Naive thymus-derived CD8-positive, alpha-beta T cell (primary cell): ENCODE data around the gene SIK3. TPM values are rescaled to one million over a fixed set of nuclear protein-coding genes. Genes with fewer than 3 reads are reported as not detected.

Source experiments
- ATAC-seq, 2 donors: fragments of 150-1000 bp; cut with Tn5 transposase in 1 of 2; sonication (Bioruptor Pico), chemical (Tn5 transposase) in 1 of 2; 1 replicate in 1 of 2; 2 replicates in 1 of 2; pipeline ENCODE4 v1.10.0; 2021; ENCODE audit warnings: mild to moderate bottlenecking in 2 of 2, moderate library complexity in 2 of 2
- POLR2A ChIA-PET: fragments of 350-600 bp; sonication (Branson Sonifier 250); formaldehyde crosslinking; loops from one replicate; lab custom pipeline; 2021; ENCODE audit warnings: antibody characterized with exemption; lab: Charles Lee
- DNase-seq, 10 donors: peaks; one replicate each; pipeline versions ENCODE4 v3.0.0 to v3.0.0-alpha.2; 2020 to 2022
- H3K27ac Mint-ChIP-seq, 10 donors: one replicate each; pipeline ENCODE4 v1.8.0; 2020 to 2022; ENCODE audit warnings: mild to moderate bottlenecking in 10 of 10, mixed read lengths in 10 of 10, moderate library complexity in 4 of 10, inconsistent platforms in 1 of 10
- H3K27me3 Mint-ChIP-seq, 5 donors: one replicate each; pipeline ENCODE4 v1.8.0; 2021 to 2022; ENCODE audit warnings: mixed read lengths in 5 of 5
- H3K36me3 Mint-ChIP-seq, 3 donors: one replicate each; pipeline ENCODE4 v1.8.0; 2020 to 2022; ENCODE audit warnings: mixed read lengths in 3 of 3, mild to moderate bottlenecking in 2 of 3, inconsistent platforms in 1 of 3
- H3K4me1 Mint-ChIP-seq, 4 donors: one replicate each; pipeline ENCODE4 v1.8.0; 2021 to 2022; ENCODE audit warnings: mixed read lengths in 4 of 4
- H3K4me3 Mint-ChIP-seq, 10 donors: one replicate each; pipeline ENCODE4 v1.8.0; 2020 to 2022; ENCODE audit warnings: mild to moderate bottlenecking in 10 of 10, mixed read lengths in 10 of 10, moderate library complexity in 6 of 10, inconsistent platforms in 1 of 10
- H3K9me3 Mint-ChIP-seq, 9 donors: one replicate each; pipeline ENCODE4 v1.8.0; 2020 to 2022; ENCODE audit warnings: mixed read lengths in 9 of 9, mild to moderate bottlenecking in 3 of 9, inconsistent platforms in 1 of 9, moderate library complexity in 1 of 9
- polyA plus RNA-seq, 3 donors: library from polyadenylated mRNA; unstranded; fragments of 300-500 nt; fragmentation: Illumina TruSeq; gene quantifications; one replicate each; pipeline ENCODE4 v1.2.3, GENCODE V29; 2021
- total RNA-seq, 8 experiments: library from RNA in 2 of 8; stranded (reverse) in 2 of 8; gene quantifications; one replicate each; pipeline ENCODE4 v1.2.3 and lab custom pipeline; 2021 to 2026

The SIK3 gene
- total and polyA plus RNA-seq, 5 experiments from 2014 or later: 14.1 to 69.2 (median 16.2) TPM

DNA sequence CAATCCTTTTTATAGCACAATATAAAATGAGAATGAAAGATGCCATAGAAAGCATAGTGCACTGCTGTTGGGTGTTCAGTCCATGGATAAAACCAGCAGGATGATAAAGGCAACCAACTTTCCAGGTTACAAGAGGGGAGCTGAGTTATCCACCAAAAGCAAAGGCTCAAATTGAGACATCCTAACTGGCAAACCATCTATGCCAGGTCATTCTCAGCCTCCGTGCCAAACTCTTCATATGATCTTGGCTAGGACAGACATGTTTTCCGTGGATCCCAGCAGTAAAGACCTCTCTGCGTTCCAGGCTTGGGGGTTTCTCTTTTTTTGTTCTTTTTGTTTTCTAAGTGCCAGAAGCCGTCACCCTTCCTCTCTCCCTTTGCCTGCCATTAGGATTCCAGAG, 253.5 kb downstream of the SIK3 start:
- ATAC-seq (no peak), DNase-seq (no peak)
- POLR2A ChIA-PET: no interaction called here

DNA sequence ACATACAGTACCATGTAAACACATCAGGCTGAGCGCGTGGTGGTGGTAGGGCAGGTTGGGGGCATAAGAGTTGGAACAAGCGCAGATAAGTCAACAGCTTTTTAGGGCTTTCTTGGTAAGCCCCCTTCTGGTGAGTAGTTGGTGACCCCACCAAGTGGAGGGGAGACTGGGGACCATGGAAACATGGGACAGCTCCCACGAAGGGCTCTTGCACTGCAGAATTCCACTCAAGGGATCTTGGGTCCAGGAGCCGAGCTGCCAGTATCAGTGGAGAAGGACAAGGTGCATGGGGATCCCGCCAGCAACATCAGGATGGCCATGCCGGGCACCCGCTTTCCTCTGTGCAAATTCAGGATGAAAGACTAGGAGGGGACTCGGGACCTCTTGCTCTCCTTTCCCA, 254.6 kb downstream of the SIK3 start:
- POLR2A ChIA-PET: no interaction called here
- no peak for ATAC-seq
- no peaks in the 10 kb centered on the region for H3K9me3 Mint-ChIP-seq
- H3K27ac Mint-ChIP-seq: no peak overlapping the region
- H3K36me3 Mint-ChIP-seq: peaks cover 9 to 49% (median 18%) of the 10 kb centered on the region in 3 donors
- no peak for DNase-seq
- peaks cover 0 to 3% (median 0%) of the 10 kb centered on the region in 4 donors for H3K4me1 Mint-ChIP-seq
- H3K4me3 Mint-ChIP-seq: no peak overlapping the region
- no peaks in the 10 kb centered on the region for H3K27me3 Mint-ChIP-seq

More for the DNA sequence above, 253.5 kb downstream of the SIK3 start:
- Mint-ChIP-seq H3K4me3 (no peak overlapping the region), H3K27ac (peak overlapping the region in 3 of 10 donors; percentile 43 to 79 (median 64)), H3K4me1 (peaks cover 2 to 6% (median 4%) of the 10 kb centered on the region in 4 donors), H3K9me3 (no peaks in the 10 kb centered on the region), H3K27me3 (no peaks in the 10 kb centered on the region), H3K36me3 (peaks cover 9 to 57% (median 18%) of the 10 kb centered on the region in 3 donors)

DNA sequence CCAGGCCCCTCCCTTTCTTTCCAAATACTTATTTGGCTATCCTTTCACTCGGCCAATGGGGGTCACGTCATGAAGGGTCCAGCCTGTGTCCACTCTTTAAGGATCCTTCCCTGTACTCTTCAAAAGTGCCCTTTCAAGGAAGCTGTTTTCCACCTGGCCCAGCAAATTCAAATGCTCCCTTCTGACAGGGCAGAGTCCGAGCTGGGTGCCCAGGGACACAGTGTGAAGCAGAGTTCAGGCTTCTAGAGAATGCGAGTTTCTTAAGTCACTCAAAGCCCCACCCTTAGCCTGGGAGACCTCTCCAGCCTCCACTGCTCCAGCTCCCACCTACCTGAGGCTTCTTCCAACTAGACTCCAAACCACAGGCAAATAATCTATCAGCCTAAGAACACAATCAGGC, 255.3 kb downstream of the SIK3 start:
- ATAC-seq (no peak), DNase-seq (no peak)
- Mint-ChIP-seq H3K9me3 (no peaks in the 10 kb centered on the region), H3K4me1 (peaks cover 0 to 3% (median 0%) of the 10 kb centered on the region in 4 donors), H3K27ac (peak overlapping the region in 1 of 10 donors; percentile 40), H3K4me3 (no peak overlapping the region), H3K27me3 (no peaks in the 10 kb centered on the region), H3K36me3 (peaks cover 9 to 44% (median 18%) of the 10 kb centered on the region in 3 donors)
- POLR2A ChIA-PET: interaction anchor here (1.5 kb wide), 1 partner anchor 11 kb away, joined by 4 read pairs; no protein-coding TSS in a partner anchor

DNA sequence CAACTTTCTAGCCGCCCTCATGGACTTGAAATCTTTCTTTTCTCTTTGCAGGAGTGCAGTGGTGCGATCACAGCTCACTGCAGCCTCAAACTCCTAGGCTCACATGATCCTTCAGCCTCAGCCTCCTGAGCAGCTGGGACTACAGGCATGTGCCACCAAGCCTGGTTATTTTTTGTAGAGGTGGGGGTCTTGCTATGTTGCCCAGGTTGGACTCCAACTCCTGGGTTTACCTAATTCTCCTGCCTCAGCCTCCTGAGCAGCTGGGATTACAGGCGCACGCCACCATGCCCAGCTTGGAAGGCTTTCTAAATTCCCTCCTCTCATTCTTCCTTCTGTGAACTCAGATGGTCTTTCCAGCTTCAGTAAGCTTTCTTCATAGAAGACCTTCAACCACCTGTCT, 256.1 kb downstream of the SIK3 start:
- Mint-ChIP-seq H3K27me3 (no peaks in the 10 kb centered on the region), H3K27ac (peak overlapping the region in 2 of 10 donors; percentile 45 to 59), H3K9me3 (no peaks in the 10 kb centered on the region), H3K4me3 (peak overlapping the region in 2 of 10 donors; percentile 6 to 54), H3K4me1 (peaks cover 0 to 3% (median 0%) of the 10 kb centered on the region in 4 donors), H3K36me3 (peaks cover 7 to 38% (median 14%) of the 10 kb centered on the region in 3 donors)
- ATAC-seq: no peak
- POLR2A ChIA-PET: interaction anchor here (0.6 to 1.5 kb wide), 2 partner anchors 11 to 1597 kb away, joined by 4 to 5 read pairs; no protein-coding TSS in a partner anchor
- no peak for DNase-seq

DNA sequence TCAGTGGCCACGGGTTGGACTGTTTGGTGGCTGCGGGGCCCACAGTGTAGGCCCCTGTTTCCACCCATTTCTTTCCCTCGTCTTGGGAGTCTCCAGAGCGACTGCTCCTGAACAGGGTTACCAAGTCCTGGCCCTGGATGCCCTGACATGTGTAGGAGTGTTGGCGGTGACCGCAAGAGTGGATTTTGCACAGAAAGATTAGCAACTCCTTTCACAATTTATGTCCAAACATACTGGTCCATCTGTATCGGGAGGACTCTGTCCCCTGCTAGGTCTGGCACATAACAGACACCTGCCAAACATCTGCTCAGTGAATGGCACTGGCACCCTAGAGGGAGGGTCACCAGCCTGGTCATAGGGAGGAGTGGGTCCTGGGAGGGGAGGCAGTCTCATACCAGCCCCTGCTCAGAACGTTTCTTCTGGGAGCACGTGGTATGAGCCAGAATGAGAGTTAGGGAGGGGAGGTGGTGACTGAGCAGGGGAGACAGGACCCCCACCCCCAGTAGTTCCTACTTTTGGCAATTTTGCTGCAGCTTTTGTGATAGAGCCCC, 257.4 kb downstream of the SIK3 start:
- POLR2A ChIA-PET: no interaction called here
- Mint-ChIP-seq H3K27ac (peak overlapping the region in 3 of 10 donors; percentile 37 to 67 (median 47)), H3K4me1 (peaks cover 2 to 6% (median 5%) of the 10 kb centered on the region in 4 donors), H3K27me3 (no peaks in the 10 kb centered on the region), H3K36me3 (peaks cover 0 to 25% (median 9%) of the 10 kb centered on the region in 3 donors), H3K9me3 (no peaks in the 10 kb centered on the region), H3K4me3 (no peak overlapping the region)
- DNase-seq: no peak
- no peak for ATAC-seq

DNA sequence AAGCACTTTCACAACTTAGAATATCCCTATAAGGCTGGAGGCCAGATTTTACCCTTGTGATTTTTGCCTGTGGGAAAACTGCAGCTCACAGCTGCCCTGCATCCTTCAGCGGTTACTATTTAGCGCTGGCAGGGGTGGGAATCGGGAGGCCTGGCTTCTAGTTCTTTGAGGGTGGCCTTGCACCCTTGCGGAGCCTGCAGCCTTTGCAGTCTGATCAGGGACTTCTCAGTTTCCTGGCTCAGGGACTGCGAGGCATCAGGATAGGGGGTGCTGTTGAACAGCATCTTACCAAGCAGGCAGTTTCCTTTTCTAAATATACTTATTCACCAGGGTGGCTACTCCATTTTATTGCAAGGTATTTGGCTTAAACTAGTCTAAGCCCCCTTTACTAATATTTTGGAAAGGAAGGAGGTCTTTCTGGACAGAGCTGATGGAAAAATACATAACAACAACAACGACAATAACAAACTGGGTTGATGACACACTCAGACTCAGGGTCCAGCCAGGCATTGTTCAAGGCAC, 257.9 kb downstream of the SIK3 start:
- H3K36me3 Mint-ChIP-seq: peaks cover 0 to 19% (median 5%) of the 10 kb centered on the region in 3 donors
- H3K27me3 Mint-ChIP-seq: no peaks in the 10 kb centered on the region
- ATAC-seq (no peak), DNase-seq (no peak)
- no peak overlapping the region for H3K27ac Mint-ChIP-seq
- POLR2A ChIA-PET: no interaction called here
- peaks cover 2 to 11% (median 7%) of the 10 kb centered on the region in 4 donors for H3K4me1 Mint-ChIP-seq
- H3K9me3 Mint-ChIP-seq: no peaks in the 10 kb centered on the region
- H3K4me3 Mint-ChIP-seq: no peak overlapping the region

DNA sequence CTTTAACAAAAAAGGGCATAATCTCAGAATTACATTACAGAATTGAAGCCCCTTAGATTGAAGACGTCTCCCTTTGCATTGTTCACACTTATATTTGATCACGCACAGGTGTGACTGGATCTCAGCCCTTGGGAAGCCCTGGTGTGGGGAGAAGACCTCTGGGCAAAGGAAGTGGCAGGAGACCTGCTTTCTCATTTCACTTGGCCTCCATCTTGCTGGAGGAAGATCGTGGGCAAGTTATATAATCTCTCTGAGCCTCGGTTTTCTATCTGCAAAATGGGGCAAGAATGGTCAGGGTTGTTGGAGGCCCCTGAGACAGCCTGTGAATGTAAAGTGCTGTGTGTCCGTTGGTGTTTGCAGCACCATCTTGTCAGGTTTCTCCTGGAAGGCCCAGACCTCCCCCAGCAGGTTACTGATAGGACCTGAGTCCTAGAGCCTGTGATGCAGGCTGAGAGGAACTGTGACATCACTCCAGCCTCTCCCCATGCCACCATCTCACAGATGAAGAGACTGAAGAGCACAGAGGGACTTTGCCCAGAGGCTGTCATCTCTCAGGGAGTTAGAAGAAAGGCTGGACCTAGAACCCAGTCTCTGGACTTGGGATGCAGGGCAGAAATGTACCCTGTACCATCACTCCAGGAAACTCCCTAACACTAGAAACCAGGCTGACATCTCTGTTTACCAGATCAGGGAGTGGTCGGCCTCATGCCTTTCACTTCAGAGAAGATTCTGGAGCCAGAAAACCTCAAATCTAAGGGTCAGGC, 259.7 kb downstream of the SIK3 start:
- no peak for DNase-seq
- no peaks in the 10 kb centered on the region for H3K27me3 Mint-ChIP-seq
- no peak for ATAC-seq
- H3K4me1 Mint-ChIP-seq: peaks cover 5 to 18% (median 15%) of the 10 kb centered on the region in 4 donors
- H3K36me3 Mint-ChIP-seq: peaks cover 0 to 6% (median 0%) of the 10 kb centered on the region in 3 donors
- no peak overlapping the region for H3K27ac Mint-ChIP-seq
- H3K4me3 Mint-ChIP-seq: peak overlapping the region in 1 of 10 donors; percentile 18
- POLR2A ChIA-PET: interaction anchor here (5.7 kb wide), 1 partner anchor 15 kb away, joined by 60 read pairs; no protein-coding TSS in a partner anchor
- H3K9me3 Mint-ChIP-seq: no peaks in the 10 kb centered on the region

DNA sequence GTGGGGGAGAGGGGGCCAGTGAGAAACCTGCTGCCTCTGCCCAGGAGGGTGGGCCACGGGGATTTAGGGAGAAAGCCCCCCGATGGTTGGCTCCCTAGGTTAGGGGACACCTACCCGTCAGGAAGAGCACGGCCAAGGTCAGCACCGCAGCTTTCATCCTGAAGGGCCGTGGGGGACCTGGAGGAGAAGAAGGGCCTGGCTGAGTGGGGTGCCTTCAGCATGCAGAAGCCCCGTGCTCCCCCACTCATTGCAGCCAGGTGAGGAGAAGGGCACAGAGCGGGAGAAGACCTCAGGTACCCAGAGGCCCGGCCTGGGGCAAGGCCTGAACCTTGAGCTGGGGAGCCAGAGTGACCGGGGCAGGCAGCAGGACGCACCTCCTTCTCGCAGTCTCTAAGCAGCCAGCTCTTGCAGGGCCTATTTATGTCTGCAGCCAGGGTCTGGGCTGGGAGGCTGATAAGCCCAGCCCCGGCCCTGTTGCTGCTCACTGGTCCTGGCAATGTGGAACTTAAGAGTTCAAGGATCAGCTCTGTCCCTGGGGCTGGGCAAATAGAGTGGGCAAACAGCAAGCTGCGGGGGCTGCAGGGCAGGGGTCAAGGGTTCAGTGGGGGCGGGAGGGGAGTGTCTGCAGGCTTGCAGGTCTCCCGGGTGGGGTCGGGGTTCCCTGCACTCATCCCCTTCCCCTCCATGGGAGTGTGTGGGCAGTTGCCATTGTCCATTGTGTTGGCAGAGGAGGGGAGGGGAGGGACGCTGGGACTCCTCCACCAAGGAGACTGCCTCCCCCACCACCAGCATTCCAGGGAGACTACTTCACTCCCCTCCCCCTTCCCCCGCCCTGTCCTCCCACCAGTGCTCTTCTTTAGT, 260.8 kb downstream of the SIK3 start, which contains the start of gene APOA1:
Gene APOA1, minus strand, starts transcription at position 392 of the 861 bp plus-strand sequence. Its CDS starts 235 bp downstream, at position 157.
- H3K9me3 Mint-ChIP-seq: no peaks in the 10 kb centered on the region
- no peaks in the 10 kb centered on the region for H3K36me3 Mint-ChIP-seq
- POLR2A ChIA-PET: interaction anchor here (0.6 to 5.7 kb wide), 3 partner anchors 16 to 50 kb away, joined by 6 to 60 read pairs (median 29); partner anchors contain the start of gene APOA5
- peak within 1 kb of the TSS in 3 of 10 donors; percentile 6 to 85 (median 18) for H3K4me3 Mint-ChIP-seq
- ATAC-seq (no peak), DNase-seq (no peak)
- H3K27ac Mint-ChIP-seq: no peak within 1 kb of the TSS
- H3K4me1 Mint-ChIP-seq: peaks cover 5 to 18% (median 15%) of the 10 kb centered on the region in 4 donors
- H3K27me3 Mint-ChIP-seq: no peaks in the 10 kb centered on the region

DNA sequence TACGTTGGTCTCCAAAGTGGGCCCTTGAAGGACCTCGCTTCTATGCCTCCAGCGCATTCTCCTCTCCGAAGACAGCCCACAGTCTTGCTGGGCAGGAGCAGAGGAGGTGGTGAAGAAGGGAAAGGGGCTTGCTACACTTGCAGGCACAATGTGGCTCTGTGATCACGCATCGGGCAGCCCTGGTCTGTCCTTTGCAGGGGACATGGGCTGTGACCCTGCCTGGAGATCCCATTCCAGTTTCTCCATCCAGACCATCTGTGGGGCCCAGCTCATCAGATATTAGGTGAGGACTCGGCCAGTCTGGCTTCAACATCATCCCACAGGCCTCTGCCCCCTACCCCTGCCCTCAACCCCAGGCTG, 261.6 kb downstream of the SIK3 start:
- ATAC-seq: no peak
- no peak overlapping the region for H3K27ac Mint-ChIP-seq
- H3K36me3 Mint-ChIP-seq: no peaks in the 10 kb centered on the region
- DNase-seq: no peak
- POLR2A ChIA-PET: interaction anchor here (0.8 to 5.7 kb wide), 7 partner anchors 12 to 261 kb away, joined by 3 to 60 read pairs (median 8); partner anchors contain the start of genes APOA5, BUD13, SIK3 and ZPR1
- H3K9me3 Mint-ChIP-seq: no peaks in the 10 kb centered on the region
- peak overlapping the region in 2 of 10 donors; percentile 6 to 85 for H3K4me3 Mint-ChIP-seq
- H3K27me3 Mint-ChIP-seq: no peaks in the 10 kb centered on the region
- H3K4me1 Mint-ChIP-seq: peaks cover 5 to 18% (median 15%) of the 10 kb centered on the region in 4 donors

DNA sequence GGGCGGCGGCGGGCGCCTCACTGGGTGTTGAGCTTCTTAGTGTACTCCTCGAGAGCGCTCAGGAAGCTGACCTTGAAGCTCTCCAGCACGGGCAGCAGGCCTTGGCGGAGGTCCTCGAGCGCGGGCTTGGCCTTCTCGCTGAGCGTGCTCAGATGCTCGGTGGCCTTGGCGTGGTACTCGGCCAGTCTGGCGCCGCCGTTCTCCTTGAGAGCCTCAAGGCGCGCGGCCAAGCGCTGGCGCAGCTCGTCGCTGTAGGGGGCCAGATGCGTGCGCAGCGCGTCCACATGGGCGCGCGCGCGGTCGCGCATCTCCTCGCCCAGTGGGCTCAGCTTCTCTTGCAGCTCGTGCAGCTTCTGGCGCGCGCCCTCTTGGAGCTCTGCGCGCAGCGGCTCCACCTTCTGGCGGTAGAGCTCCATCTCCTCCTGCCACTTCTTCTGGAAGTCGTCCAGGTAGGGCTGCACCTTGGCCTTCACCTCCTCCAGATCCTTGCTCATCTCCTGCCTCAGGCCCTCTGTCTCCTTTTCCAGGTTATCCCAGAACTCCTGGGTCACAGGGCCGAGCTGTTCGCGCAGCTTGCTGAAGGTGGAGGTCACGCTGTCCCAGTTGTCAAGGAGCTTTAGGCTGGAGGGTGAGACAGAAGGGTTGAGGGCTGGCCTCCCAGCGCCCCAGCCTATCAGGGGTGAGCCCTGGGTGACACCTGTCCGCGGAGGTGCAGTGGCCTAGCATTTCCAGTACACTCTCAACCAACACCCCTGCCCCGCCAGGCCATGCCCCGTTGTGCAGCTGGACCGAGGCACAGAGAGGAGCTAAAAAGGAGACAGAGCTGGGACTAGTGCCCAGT, 262.2 kb downstream of the SIK3 start:
- ATAC-seq: peak; percentile 92 to 96
- peak overlapping the region in 8 of 10 donors; percentile 60 to 91 (median 80) for H3K27ac Mint-ChIP-seq
- no peaks in the 10 kb centered on the region for H3K36me3 Mint-ChIP-seq
- peak; percentile 71 to 89 (median 80) for DNase-seq
- POLR2A ChIA-PET: interaction anchor here (0.8 to 5.7 kb wide), 11 partner anchors 13 to 395 kb away, joined by 3 to 60 read pairs (median 6); partner anchors contain the start of genes APOA5, BUD13, PAFAH1B2 and PCSK7
- no peaks in the 10 kb centered on the region for H3K27me3 Mint-ChIP-seq
- no peaks in the 10 kb centered on the region for H3K9me3 Mint-ChIP-seq
- H3K4me3 Mint-ChIP-seq: peak overlapping the region; percentile 66 to 88 (median 82)
- peaks cover 5 to 18% (median 15%) of the 10 kb centered on the region in 4 donors for H3K4me1 Mint-ChIP-seq
